Fibroblast of skin of right quadriceps (primary cell): Measurements from ENCODE around the gene LAPTM5.

Experiments
- DNase-seq: peaks from one replicate; pipeline ENCODE4 v3.0.0-alpha.2; 2013

The LAPTM5 gene

GRCh38 chr1:30712583-30712982, 45.0 kb downstream of the LAPTM5 start:
- no peak for DNase-seq

- DNase-seq = no peak
Measured at GRCh38 chr1:30710407-30710806, 47.2 kb downstream of the LAPTM5 start.

- no peak for DNase-seq
Measured at GRCh38 chr1:30708361-30708728, 49.2 kb downstream of the LAPTM5 start.

- peak; percentile 62 for DNase-seq
Measured at GRCh38 chr1:30707412-30708360, 49.9 kb downstream of the LAPTM5 start.

- DNase-seq = peak; percentile 64
Measured at GRCh38 chr1:30706528-30706927, 51.0 kb downstream of the LAPTM5 start.

- DNase-seq = no peak
Measured at GRCh38 chr1:30705698-30706097, 51.9 kb downstream of the LAPTM5 start.

- no peak for DNase-seq
Measured at GRCh38 chr1:30704765-30705509, 52.6 kb downstream of the LAPTM5 start.

- no peak for DNase-seq
Measured at GRCh38 chr1:30704271-30704670, 53.3 kb downstream of the LAPTM5 start.

GRCh38 chr1:30702823-30703222, 54.8 kb downstream of the LAPTM5 start:
- DNase-seq = no peak

- DNase-seq = no peak
Measured at GRCh38 chr1:30701258-30701633, 56.3 kb downstream of the LAPTM5 start.

- peak; percentile 84 for DNase-seq
Measured at GRCh38 chr1:30700528-30701257, 56.9 kb downstream of the LAPTM5 start.

GRCh38 chr1:30699762-30700161, 57.8 kb downstream of the LAPTM5 start:
- DNase-seq = no peak

- no peak for DNase-seq
Measured at GRCh38 chr1:30698401-30698981, 59.1 kb downstream of the LAPTM5 start.

- DNase-seq = peak; percentile 40
Measured at GRCh38 chr1:30697571-30698376, 59.8 kb downstream of the LAPTM5 start.

- DNase-seq = no peak
Measured at GRCh38 chr1:30696831-30697230, 60.7 kb downstream of the LAPTM5 start.

- DNase-seq = no peak
Measured at GRCh38 chr1:30695439-30695841, 62.1 kb downstream of the LAPTM5 start.

- no peak for DNase-seq
Measured at GRCh38 chr1:30694280-30695175, 63.0 kb downstream of the LAPTM5 start.

GRCh38 chr1:30693822-30694221, 63.8 kb downstream of the LAPTM5 start:
- DNase-seq = no peak

- no peak for DNase-seq
Measured at GRCh38 chr1:30693366-30693765, 64.2 kb downstream of the LAPTM5 start.

GRCh38 chr1:30692948-30693301, 64.6 kb downstream of the LAPTM5 start:
- DNase-seq = no peak
